GM12864 (cell line): ENCODE results near the gene SIPA1.
A peak's percentile ranks its signal among the peaks of the same experiment; 100 is the strongest.
"Not testable (repeated sequence)": the region's sequence is repeated elsewhere in the genome, so short reads cannot be mapped to it uniquely, and the experiment has no call there.

ENCODE experiments used
- DNase-seq: peaks from one replicate; pipeline ENCODE4 v3.0.0-alpha.2; 2011; ENCODE audit warnings: low read depth
- H3K4me3 ChIP-seq: 2 replicates; pipeline ENCODE4 v1.5.1; 2011; ENCODE audit warnings: mild to moderate bottlenecking, low read depth, low read length, control low read depth
- CTCF ChIP-seq: IDR thresholded peaks from 2 replicates; pipeline ENCODE4 v1.5.1; 2011; ENCODE audit warnings: low read depth, mild to moderate bottlenecking, moderate library complexity, low read length, control low read depth, inconsistent platforms; ENCODE audit errors: missing control alignments

The SIPA1 gene

GRCh38 chr11:65655570-65656332, 17.9 kb downstream of the SIPA1 start:
- TF ChIP-seq CTCF, result no peak
- DNase-seq, result no peak

GRCh38 chr11:65657426-65657825, 19.5 kb downstream of the SIPA1 start:
- no peak overlapping the region for H3K4me3 ChIP-seq
- no peak for TF ChIP-seq CTCF
- no peak for DNase-seq

More at GRCh38 chr11:65655570-65656332, 17.9 kb downstream of the SIPA1 start:
- no peak overlapping the region for H3K4me3 ChIP-seq

- no peak for TF ChIP-seq CTCF
- no peak for DNase-seq
- no peak overlapping the region for H3K4me3 ChIP-seq
Measured at GRCh38 chr11:65658174-65659021, 20.5 kb downstream of the SIPA1 start.

GRCh38 chr11:65660038-65660437, 22.1 kb downstream of the SIPA1 start:
- H3K4me3 ChIP-seq, result no peak overlapping the region
- no peak for TF ChIP-seq CTCF
- no peak for DNase-seq

- DNase-seq, H3K4me3 ChIP-seq: not testable (repeated sequence)
Measured at GRCh38 chr11:65660908-65661307, 23.0 kb downstream of the SIPA1 start.

GRCh38 chr11:65661599-65662246, 23.8 kb downstream of the SIPA1 start:
- TF ChIP-seq CTCF, result no peak
- peak overlapping the region; percentile 91 for H3K4me3 ChIP-seq
- no peak for DNase-seq

GRCh38 chr11:65662247-65662798, 24.4 kb downstream of the SIPA1 start:
- DNase-seq, result no peak
- TF ChIP-seq CTCF, result no peak

More at GRCh38 chr11:65662247-65662798, 24.4 kb downstream of the SIPA1 start:
- H3K4me3 ChIP-seq, result peak overlapping the region; percentile 91
